Fibroblast of the aortic adventitia (primary cell): ENCODE data around the gene FAM72C. TPM values are rescaled to one million over a fixed set of nuclear protein-coding genes. Genes with fewer than 3 reads are reported as not detected.
"Not testable (repeated sequence)": the region's sequence is repeated elsewhere in the genome, so short reads cannot be mapped to it uniquely, and the experiment has no call there.

Source experiments
- DNase-seq: peaks from one replicate; pipeline ENCODE4 v3.0.0-alpha.2; 2010; ENCODE audit warnings: low read depth
- H3K4me3 ChIP-seq: 2 replicates; pipeline ENCODE4 v1.5.1; 2011; ENCODE audit warnings: low read depth, mild to moderate bottlenecking, control low read depth, low read length, moderate library complexity
- total RNA-seq: library from RNA; depleted of rRNA; stranded (reverse); fragments of >200 nt; gene quantifications from 2 replicates; pipeline ENCODE4 v1.2.3, GENCODE V29; 2012; ENCODE audit warnings: low replicate concordance

The FAM72C gene
- total RNA-seq, 1 donor, result 0.45 TPM

DNA sequence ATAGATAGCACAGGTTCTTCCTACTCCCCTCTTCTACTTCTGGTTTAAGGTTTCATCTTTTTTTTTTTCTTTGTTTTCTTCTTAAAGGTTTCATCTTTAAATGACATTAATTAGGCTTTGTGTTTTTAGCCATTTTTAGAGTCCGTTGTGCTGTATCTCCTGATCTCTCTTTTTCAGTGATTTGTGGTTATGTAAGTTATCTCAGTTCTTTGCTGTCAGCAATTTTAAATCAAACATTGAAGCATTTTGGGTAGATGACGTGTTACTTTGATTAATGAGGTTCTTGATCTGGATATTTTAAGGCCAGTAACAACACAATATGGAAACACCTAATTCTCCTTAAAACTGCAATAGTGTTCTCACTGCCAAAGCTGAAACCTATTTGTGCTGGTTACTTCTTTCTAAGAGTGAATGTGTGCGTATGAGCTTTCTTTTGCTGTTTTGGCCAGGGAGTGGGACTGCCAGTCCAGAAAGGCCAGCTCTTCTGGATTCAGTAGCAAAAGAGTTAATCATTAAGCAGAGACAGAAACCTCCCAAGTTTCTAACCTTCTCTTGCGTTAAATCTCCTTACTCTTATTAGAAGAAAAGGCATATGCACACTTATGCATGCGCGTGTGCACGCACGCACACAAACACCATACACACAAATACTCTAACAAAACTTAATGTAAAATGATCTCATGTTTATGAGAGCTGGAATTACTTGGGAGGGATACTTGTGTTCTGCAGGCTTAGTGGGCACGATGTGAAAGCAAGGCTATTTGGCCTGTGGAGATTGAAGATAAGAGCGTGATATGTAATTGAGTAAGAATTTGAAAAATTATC lies 17.0 kb upstream of the FAM72C start:
- not testable (repeated sequence) for H3K4me3 ChIP-seq, DNase-seq

DNA sequence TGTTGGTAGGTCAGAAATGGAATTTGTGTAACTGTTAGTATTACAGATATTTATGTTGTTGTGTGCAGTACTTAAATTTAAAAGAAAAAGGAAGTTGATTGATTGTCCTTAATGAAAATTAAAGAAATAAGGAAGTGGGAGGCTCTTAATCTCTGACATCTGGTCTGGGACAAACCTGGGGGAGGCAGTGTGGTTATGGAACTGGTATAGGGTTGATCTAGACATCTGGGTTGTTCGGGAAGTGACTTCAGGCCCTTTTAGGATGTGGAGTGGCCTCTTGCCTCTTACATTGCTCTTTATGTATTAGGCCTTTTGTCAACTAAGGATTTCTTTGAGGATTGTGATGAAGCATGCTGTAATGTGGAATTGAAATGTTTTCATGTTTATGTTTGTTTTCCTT lies 16.1 kb upstream of the FAM72C start:
- DNase-seq, H3K4me3 ChIP-seq: not testable (repeated sequence)

DNA sequence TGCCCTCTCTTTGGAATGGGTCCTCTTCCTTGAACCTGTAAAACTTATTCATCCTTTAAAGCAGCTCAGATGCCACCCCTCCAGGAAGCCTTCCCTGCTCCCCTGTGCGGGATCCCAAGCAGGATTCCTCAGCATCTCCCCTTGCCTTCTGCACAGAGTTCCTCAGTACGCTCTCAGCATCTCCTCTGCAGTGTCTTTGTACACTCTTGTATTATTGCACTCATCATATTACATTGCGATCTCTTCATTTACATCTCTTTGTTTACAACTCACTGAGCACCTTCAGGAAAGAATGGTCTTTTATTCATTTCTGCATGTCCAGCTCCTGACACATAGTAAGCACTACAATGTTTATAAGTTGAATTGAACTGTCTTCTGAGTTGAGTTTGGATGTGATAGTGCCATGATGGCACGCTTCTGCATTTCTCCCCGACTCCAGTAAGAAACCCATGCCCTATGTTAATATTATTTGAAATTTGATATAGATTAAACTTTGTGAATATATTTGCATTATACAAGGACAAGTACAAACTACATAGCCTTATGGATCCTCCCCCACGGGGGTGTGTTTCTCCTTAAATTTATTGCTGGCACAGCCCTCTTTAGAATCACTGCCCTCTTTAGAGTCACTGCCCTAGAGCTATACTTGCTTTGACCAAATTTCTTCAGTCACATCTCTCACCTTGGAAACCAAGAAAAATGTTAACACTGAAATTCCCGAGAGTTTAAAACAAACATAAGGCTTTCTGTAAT lies 13.1 kb upstream of the FAM72C start:
- not testable (repeated sequence) for H3K4me3 ChIP-seq, DNase-seq

- H3K4me3 ChIP-seq, result peak overlapping the region; percentile 60
These were observed 2.6 kb upstream of the FAM72C start for GRCh38 chr1:143974416-143974815.

DNA sequence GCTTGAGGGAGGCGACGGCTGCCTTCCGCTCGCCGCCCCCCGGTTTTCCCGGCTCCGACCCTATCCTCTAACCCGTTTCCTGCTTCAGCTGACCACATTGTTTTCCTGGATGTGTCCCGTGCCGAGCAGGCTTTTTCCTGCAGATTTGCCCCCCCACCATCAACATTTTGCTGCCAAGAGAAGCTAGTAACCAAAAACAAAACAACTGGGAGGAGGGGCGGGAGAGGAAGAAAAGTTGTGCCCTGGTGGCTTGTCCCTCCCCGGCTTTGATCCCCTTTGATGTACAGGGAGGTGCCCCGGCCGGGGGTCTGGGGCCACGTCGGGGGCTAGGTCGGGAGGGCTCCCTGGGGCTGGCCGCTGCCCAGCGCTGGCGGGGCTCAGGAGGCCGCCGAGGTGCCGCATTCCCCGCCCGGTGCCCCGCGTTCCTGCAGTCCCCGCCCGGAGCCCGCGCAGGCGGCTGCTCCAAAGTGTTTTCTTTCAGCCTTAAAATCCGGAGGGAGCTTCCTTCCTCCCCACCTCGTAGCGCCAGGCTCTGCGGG lies 2.2 kb upstream of the FAM72C start:
- peak overlapping the region; percentile 52 for H3K4me3 ChIP-seq
- DNase-seq, result not testable (repeated sequence)

More at GRCh38 chr1:143974416-143974815, 2.6 kb upstream of the FAM72C start:
- peak; percentile 10 for DNase-seq

DNA sequence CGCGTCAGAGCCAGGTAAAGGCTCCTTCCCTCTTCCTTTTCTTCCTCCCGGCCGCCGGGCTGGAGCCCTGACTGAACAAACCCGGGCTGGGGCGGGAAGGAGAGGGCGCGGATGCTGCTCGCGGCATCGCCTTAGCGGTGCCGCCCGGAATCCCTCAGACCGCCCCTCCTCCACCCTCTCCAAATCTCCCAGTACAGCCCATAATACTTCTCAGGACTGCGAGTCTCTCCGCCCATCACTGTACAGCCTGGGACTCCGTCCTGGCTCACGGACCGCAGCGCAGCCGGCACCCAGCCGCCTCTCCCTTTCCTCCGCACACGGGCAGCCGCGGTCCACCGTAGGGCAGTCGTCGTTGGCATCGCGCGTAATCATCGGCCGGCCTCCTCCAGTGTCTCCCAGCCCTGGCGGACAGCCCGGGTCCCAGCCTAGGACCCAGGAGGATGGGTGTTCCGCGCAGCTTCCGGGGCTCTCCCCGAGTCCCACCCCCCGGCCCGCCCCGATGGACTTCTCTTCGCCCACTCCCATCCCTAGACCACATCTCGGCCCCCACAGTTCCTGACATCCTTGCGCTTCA lies 1.1 kb upstream of the FAM72C start:
- not testable (repeated sequence) for DNase-seq, H3K4me3 ChIP-seq

DNA sequence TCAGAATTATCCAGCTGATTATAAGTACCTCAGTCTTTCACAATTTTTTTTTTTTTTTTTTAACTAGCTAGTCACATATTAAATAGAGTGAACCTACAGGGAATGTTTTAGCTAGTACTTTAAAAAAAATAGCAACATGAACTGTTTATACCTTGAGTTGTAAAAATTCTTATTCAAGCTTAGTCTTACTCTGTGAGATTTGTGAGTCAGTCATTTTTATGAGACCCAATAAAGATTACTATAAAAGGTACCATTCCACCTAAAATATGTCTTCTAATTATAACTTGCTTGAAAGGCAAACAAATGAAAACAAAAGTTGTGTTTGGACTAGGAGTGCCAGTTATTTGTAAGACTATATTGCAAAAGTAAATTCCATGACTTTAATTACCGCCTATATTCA lies 5.9 kb downstream of the FAM72C start:
- DNase-seq, H3K4me3 ChIP-seq: not testable (repeated sequence)

DNA sequence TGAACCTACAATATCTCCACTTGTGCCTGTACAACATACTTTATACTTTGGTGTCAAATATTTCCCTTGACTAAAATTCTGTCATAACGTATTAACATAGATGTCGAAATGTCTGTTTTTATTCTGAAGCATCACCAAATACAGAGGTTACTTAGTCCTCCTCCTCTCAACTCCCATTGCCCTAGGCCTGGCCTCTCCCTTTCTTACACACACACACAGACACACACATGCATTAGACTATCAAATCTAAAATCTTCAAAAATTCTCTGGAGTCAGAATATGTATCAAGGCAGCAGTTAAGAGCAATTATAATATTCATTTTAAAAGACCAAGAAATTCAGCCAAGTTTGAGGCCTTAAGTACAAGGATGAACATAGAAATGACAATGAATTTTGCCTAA lies 7.5 kb downstream of the FAM72C start:
- not testable (repeated sequence) for DNase-seq, H3K4me3 ChIP-seq

DNA sequence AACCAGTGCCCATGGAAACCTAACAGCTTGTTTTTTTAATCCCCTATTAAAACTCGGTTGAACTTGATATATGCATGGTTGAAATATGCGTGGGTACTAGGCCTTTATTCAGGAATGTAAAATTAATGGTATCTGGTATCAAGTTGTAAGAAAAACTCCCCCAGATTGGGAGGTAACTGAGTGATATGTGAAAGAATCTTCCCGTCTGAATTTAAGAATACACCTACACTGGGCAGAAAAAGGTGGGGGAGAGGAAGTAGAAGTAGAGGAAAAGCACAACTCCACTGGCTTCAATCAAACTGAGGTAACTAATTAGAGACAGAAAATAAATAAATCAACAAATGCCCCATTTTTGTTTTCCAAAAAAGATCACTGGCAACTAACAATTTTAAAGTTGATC lies 15.9 kb downstream of the FAM72C start:
- not testable (repeated sequence) for H3K4me3 ChIP-seq, DNase-seq

DNA sequence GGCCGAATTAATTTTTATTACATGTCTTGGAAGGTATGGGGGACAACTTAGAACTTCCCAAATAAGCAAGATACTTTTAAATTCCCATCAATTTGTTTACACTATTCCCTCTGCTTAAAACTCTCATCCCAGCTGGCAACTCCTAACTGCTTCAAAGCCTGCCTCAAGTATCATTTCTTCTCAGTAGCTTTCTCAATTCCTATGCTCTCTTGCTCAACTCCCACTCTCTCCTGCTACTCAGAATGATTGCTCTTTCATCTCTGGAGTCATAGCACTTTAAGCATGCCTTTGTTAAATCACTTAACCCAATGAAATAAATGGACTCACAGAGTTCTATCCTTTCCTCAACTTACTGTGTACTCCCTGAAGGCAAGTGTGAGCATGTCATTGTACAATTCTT lies 18.9 kb downstream of the FAM72C start:
- DNase-seq, H3K4me3 ChIP-seq: not testable (repeated sequence)

GRCh38 chr1:143951485-143952391 lies 20.0 kb downstream of the FAM72C start:
- DNase-seq, H3K4me3 ChIP-seq: not testable (repeated sequence)

DNA sequence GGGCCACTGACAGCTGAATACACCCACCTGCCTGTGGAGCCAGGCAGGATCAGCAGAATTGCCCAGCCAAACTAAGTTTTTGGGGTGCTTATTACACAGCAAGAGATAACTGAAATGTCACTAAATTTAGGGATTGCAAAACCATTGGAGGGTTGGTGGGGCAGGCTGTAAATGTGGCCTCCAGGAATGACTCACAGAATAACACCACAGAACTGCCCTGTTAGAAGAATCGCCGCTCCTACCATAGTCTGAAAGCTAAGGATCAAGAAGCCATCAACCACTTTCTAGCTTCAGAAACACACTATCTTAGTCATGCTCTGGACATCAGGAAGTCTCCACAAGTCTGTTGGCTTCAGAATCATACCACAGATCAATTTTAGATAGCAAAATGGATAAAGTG lies 24.0 kb downstream of the FAM72C start:
- not testable (repeated sequence) for H3K4me3 ChIP-seq, DNase-seq

DNA sequence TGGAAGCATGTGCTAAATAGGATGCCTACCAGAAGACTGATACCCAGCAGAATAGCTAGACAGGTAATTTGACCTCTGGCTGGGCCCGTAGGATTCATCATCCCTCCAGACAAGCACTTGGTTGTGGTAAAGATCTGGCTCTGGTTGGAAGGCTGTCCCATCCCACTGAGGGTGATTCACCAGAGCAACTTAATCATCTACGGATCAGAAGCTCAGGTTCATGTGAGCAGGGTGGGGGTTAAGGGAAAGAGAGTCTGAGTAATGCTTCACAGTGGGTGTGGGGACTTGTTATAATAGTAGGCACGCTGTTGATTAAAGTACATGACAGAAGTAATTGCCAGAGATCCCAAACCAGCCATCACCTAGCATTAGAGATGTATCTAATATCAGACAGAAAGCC lies 26.5 kb downstream of the FAM72C start:
- DNase-seq, H3K4me3 ChIP-seq: not testable (repeated sequence)

GRCh38 chr1:143944576-143945240 lies 27.1 kb downstream of the FAM72C start:
- DNase-seq, H3K4me3 ChIP-seq: not testable (repeated sequence)

GRCh38 chr1:143943319-143943978 lies 28.3 kb downstream of the FAM72C start:
- DNase-seq, H3K4me3 ChIP-seq: not testable (repeated sequence)

DNA sequence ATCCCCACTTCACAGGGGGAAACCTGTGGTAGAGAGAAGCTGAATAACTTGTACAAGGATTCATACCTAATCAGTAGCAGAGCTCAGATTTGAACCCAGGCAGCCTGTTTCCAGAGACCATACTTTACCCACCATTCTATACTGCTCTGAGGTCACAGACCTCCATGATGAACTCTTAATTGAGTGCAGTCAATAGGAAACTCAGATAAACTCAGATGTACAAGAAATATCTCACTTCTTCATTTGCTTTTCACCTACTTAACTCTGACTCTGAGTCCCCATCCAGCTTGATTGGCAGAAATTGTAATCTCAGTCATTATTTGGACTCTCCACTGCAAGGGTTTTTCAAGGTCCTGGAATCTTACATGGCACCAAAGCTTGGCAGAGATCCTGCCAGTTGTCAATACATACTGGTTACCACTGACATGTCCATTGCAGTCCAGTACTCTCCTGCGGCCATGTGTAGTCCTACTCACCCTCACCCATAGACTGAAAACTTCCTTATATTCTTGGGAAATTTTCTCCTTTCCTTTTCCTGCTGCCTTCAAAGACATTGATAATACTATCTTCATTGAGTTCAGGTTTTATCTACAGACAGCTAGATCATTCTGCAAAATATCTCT lies 29.4 kb downstream of the FAM72C start:
- H3K4me3 ChIP-seq, DNase-seq: not testable (repeated sequence)

DNA sequence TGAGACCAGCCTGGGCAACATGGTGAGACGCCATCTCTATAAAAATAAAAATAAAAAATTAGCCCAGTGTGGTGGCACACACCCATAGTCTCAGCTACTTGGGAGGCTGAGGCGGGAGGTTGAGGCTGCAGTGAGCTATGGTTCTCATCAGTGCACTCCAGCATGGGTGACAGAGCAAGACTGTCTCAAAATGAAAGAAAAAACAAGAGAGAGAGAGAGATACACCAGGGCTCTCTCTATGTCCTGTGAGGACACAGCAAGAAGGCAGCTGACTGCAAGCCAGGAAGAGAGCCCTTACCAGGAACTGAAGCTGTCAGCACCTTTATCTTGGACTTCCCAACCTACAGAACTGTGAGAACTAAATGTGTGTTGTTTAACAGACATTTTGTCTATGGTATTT lies 32.1 kb downstream of the FAM72C start:
- not testable (repeated sequence) for H3K4me3 ChIP-seq, DNase-seq
